Transverse colon (tissue), 4 donors: ENCODE results near the gene TRAPPC10. TPM values are rescaled to one million over a fixed set of nuclear protein-coding genes. Genes with fewer than 3 reads are reported as not detected.

Source experiments
- DNase-seq: peaks from one replicate; pipeline ENCODE4 v3.0.0-alpha.2; 2019
- H3K27ac ChIP-seq, 4 donors: fragments of 200-600 bp; sonication (generic); 2 replicates each; pipeline ENCODE4 v1.5.1; 2016 to 2018; ENCODE audit warnings: inconsistent platforms in 4 of 4
- H3K27me3 ChIP-seq: fragments of 200-600 bp; sonication (generic); 2 replicates; pipeline ENCODE4 v1.5.1; 2017; ENCODE audit warnings: inconsistent platforms
- H3K36me3 ChIP-seq, 4 donors: fragments of 200-600 bp; sonication (generic); 2 replicates each; pipeline ENCODE4 v1.5.1; 2017 to 2019; ENCODE audit warnings: inconsistent platforms in 4 of 4
- H3K4me1 ChIP-seq, 4 donors: fragments of 200-600 bp; sonication (generic); 2 replicates each; pipeline ENCODE4 v1.5.1; 2017 to 2020; ENCODE audit warnings: inconsistent platforms in 4 of 4
- H3K4me3 ChIP-seq, 4 donors: fragments of 200-600 bp; sonication (generic); 1 replicate in 1 of 4; 2 replicates in 3 of 4; pipeline versions ENCODE4 v1.5.1 to v1.6.1; 2017 to 2019; ENCODE audit warnings: inconsistent platforms in 4 of 4
- H3K9me3 ChIP-seq, 2 donors: fragments of 200-600 bp; sonication (generic); 2 replicates each; pipeline ENCODE4 v1.5.1; 2017 to 2019; ENCODE audit warnings: inconsistent platforms in 2 of 2
- CTCF ChIP-seq, 5 experiments: fragments of 200-600 bp in 3 of 5; fragments of 450-650 bp in 2 of 5; sonication (generic) in 3 of 5; IDR thresholded peaks; 1 replicate in 2 of 5; 2 replicates in 3 of 5; pipeline ENCODE4 v1.5.1; 2016 to 2017; ENCODE audit warnings: antibody characterized with exemption in 5 of 5, inconsistent platforms in 3 of 5, mild to moderate bottlenecking in 2 of 5, moderate library complexity in 1 of 5
- EP300 ChIP-seq: sonication (generic); formaldehyde crosslinking; IDR thresholded peaks from one replicate; pipeline ENCODE4 v1.6.1; 2017; ENCODE audit warnings: antibody characterized with exemption, low read depth
- POLR2A ChIP-seq: fragments of 450-650 bp; IDR thresholded peaks from one replicate; pipeline ENCODE4 v1.6.1; 2016; ENCODE audit warnings: antibody characterized with exemption, mild to moderate bottlenecking, moderate library complexity
- POLR2AphosphoS5 ChIP-seq, 3 donors: sonication (generic); formaldehyde crosslinking; IDR thresholded peaks; one replicate each; pipeline ENCODE4 v1.6.1; 2016; ENCODE audit warnings: antibody characterized with exemption in 3 of 3
- WGBS, 2 donors: methylation state at CpG; one replicate each; pipeline ENCODE4 v1.1.5; 2018; ENCODE audit warnings: low coverage in 1 of 2; 5-methylcytosine and 5-hydroxymethylcytosine counted together
- in situ Hi-C, 4 donors: fragments of 200-750 bp; cut with MboI; loops; one replicate each; pipeline versions ENCODE4 v1.15.0 to v1.15.1; 2017; ENCODE audit warnings: low sequenced_read_pairs in 3 of 4, low pct_ligation_motif_present in 1 of 4, low pct_unique_long_range_greater_than_20kb in 1 of 4
- intact Hi-C: fragments of 100-400 bp; cut with DNase I; formaldehyde crosslinking; loops from one replicate; pipeline ENCODE4 v1.15.1; 2023; ENCODE audit warnings: low total_unique reads
- total RNA-seq, 4 donors: library from RNA; depleted of rRNA; stranded (reverse); fragments of >200 nt; gene quantifications; one replicate each; pipeline ENCODE4 v1.1.0, GENCODE V29; 2016

The TRAPPC10 gene
- total RNA-seq, 4 donors from 2014 or later: 71.0 to 81.5 (median 79.8) TPM

DNA sequence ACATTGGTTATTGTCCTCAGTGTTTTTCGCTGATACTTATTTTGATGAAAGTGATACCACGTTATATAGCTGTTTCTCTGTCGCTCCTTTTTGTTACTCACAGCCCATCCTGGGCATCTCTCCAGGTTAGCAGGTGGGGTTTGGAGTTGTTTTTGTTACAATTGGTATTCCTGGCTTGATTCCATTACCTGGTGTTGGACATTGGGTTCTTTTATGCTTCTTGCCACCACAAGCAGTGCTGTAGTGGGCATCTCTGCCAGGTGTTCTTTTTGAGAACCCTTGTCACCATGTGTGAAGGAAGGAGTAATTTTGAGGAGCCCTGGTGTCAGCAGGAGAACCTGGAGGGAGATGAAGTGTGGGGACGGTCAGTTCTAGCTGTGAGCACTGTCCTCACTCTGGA lies 47.6 kb downstream of the TRAPPC10 start:
- Histone ChIP-seq H3K27me3 (no peaks in the 10 kb centered on the region), H3K4me3 (no peak overlapping the region), H3K27ac (no peak overlapping the region), H3K9me3 (no peaks in the 10 kb centered on the region), H3K4me1 (no peaks in the 10 kb centered on the region), H3K36me3 (peaks cover 0 to 39% (median 10%) of the 10 kb centered on the region in 4 donors)
- intact Hi-C loops (no loop called here), in situ Hi-C loops (no loop called here)
- WGBS, 2 donors: 76 to 82% methylated on average over 3 to 4 of the region's 4 CpGs
- TF ChIP-seq POLR2A: no peak
- no peak for TF ChIP-seq EP300
- no peak for DNase-seq

DNA sequence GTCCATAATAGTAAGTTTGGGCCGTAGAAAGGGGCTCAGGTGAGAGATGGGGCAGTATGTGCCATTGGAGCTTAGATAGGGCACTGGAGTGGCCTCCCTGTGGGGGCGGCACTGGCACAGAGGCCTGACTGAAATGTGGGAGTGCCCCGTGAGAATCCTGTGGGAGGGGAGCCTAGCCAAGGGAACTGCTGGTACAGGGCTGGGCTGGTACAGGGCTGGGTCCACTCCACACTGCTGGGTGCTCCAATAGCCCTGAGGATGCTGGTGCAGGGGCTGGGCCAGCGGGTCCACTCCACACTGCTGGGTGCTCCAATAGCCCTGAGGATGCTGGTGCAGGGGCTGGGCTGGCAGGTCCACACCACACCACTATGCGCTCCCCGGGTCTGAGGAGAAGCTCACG lies 50.3 kb downstream of the TRAPPC10 start:
- WGBS, 2 donors: 95% methylated on average over 6 of the region's 7 CpGs; no CpG with 5 or more reads in 1 of the 2 donors
- Histone ChIP-seq H3K36me3 (peaks cover 0 to 21% (median 5%) of the 10 kb centered on the region in 4 donors), H3K4me3 (no peak overlapping the region), H3K27me3 (no peaks in the 10 kb centered on the region), H3K4me1 (no peaks in the 10 kb centered on the region), H3K27ac (no peak overlapping the region), H3K9me3 (no peaks in the 10 kb centered on the region)
- no peak for DNase-seq
- TF ChIP-seq POLR2A: no peak
- no peak for TF ChIP-seq EP300
- TF ChIP-seq CTCF (IDR thresholded peaks at IDR 0.05): no peak
- TF ChIP-seq POLR2AphosphoS5 (IDR thresholded peaks at IDR 0.05): no peak
- intact Hi-C loops: no loop called here
- in situ Hi-C loops: no loop called here

GRCh38 chr21:44063151-44063912 lies 51.2 kb downstream of the TRAPPC10 start:
- no peak for DNase-seq
- Histone ChIP-seq H3K4me1 (no peaks in the 10 kb centered on the region), H3K27me3 (no peaks in the 10 kb centered on the region), H3K27ac (no peak overlapping the region), H3K9me3 (no peaks in the 10 kb centered on the region), H3K36me3 (peaks cover 0 to 17% (median 4%) of the 10 kb centered on the region in 4 donors), H3K4me3 (no peak overlapping the region)
- intact Hi-C loops (no loop called here), in situ Hi-C loops (no loop called here)
- WGBS, 2 donors: 87 to 95% methylated on average over 4 to 17 of the region's 19 CpGs
- TF ChIP-seq EP300 (no peak), POLR2AphosphoS5 (IDR thresholded peaks at IDR 0.05) (no peak), POLR2A (no peak), CTCF (IDR thresholded peaks at IDR 0.05) (no peak)

DNA sequence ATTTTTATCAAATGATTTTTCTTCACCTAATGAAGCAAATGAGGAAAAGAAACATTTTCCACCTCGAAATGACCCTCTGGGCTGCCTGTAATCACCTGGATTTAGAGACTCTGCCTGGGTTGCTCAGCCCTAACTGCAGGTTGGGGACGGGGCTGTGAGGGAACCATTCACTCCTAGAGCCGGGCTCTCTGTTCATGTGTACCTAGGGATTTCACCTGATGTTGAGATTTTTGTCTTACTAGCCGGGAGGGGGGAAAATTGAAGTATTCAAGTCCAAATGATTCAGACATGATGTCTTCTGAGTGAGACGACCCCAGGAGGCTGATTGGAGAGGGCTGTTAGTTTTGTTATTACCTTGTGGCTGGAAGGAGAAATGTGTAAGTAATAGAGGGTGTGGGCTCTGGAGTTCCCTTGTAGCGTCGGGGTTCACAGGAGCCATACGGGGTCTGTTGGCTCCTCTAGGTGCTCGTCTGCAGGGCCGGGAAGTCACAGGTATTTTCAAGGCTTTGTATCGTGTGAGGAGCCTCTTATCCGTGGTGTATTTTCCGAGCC lies 52.8 kb downstream of the TRAPPC10 start:
- Histone ChIP-seq H3K4me1 (no peaks in the 10 kb centered on the region), H3K9me3 (no peaks in the 10 kb centered on the region), H3K27me3 (no peaks in the 10 kb centered on the region), H3K36me3 (peaks cover 0 to 9% (median under 1%) of the 10 kb centered on the region in 4 donors), H3K27ac (peak overlapping the region; percentile 6 to 34 (median 28)), H3K4me3 (no peak overlapping the region)
- WGBS, 2 donors: 78 to 79% methylated on average over 8 to 13 of the region's 13 CpGs
- intact Hi-C loops (no loop called here), in situ Hi-C loops (no loop called here)
- TF ChIP-seq POLR2AphosphoS5 (IDR thresholded peaks at IDR 0.05) (no peak), EP300 (no peak), CTCF (IDR thresholded peaks at IDR 0.05) (no peak), POLR2A (no peak)
- no peak for DNase-seq
